Gastroesophageal sphincter (tissue), 3 donors: ENCODE results near the gene PLCB1.

ENCODE experiments used
- EP300 ChIP-seq: sonication (generic); formaldehyde crosslinking; IDR thresholded peaks from one replicate; pipeline ENCODE4 v1.6.1; 2017; ENCODE audit warnings: antibody characterized with exemption, mild to moderate bottlenecking
- POLR2AphosphoS5 ChIP-seq: sonication (generic); formaldehyde crosslinking; IDR thresholded peaks from one replicate; pipeline ENCODE4 v1.6.1; 2017; ENCODE audit warnings: antibody characterized with exemption
- TF ChIP-seq, protein P1 (sequence below), 4 experiments: fragments of 200-600 bp in 2 of 4; fragments of 450-650 bp in 2 of 4; sonication (generic) in 1 of 4; IDR thresholded peaks; one replicate each; pipeline ENCODE4 v1.5.1; 2017 to 2019; ENCODE audit warnings: antibody characterized with exemption in 4 of 4, mild to moderate bottlenecking in 2 of 4, moderate library complexity in 2 of 4

DNA sequence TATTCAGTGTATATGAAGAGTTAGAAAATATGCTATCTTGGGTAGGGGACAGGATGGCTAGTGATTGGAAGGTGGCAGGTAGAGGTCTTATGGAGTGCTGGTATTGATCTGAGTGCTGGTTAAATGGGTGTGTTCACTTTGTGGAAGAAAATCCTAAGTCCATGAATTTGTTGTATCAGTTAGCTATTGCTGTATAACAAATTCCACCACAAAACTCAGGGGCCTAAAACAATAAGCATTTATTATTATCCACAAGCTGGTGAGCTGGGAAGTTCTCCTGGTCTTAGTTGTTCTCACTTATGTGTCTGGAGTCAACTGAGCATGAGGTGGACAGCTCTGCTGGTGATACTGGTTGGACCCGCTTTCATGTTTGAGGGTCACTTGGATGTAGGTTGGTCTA lies 724.6 kb downstream of the PLCB1 start:
- TF ChIP-seq, protein P1, sequence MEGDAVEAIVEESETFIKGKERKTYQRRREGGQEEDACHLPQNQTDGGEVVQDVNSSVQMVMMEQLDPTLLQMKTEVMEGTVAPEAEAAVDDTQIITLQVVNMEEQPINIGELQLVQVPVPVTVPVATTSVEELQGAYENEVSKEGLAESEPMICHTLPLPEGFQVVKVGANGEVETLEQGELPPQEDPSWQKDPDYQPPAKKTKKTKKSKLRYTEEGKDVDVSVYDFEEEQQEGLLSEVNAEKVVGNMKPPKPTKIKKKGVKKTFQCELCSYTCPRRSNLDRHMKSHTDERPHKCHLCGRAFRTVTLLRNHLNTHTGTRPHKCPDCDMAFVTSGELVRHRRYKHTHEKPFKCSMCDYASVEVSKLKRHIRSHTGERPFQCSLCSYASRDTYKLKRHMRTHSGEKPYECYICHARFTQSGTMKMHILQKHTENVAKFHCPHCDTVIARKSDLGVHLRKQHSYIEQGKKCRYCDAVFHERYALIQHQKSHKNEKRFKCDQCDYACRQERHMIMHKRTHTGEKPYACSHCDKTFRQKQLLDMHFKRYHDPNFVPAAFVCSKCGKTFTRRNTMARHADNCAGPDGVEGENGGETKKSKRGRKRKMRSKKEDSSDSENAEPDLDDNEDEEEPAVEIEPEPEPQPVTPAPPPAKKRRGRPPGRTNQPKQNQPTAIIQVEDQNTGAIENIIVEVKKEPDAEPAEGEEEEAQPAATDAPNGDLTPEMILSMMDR (IDR thresholded peaks at IDR 0.05) = no peak
- TF ChIP-seq EP300 (no peak), POLR2AphosphoS5 (no peak)
